NCI-H446 (cell line): ENCODE results near the gene TBCD.

ENCODE experiments used
- DNase-seq, 2 experiments: peaks; one replicate each; lab custom pipeline; 2025; lab: John Stamatoyannopoulos, UW

TBCD gene

DNA sequence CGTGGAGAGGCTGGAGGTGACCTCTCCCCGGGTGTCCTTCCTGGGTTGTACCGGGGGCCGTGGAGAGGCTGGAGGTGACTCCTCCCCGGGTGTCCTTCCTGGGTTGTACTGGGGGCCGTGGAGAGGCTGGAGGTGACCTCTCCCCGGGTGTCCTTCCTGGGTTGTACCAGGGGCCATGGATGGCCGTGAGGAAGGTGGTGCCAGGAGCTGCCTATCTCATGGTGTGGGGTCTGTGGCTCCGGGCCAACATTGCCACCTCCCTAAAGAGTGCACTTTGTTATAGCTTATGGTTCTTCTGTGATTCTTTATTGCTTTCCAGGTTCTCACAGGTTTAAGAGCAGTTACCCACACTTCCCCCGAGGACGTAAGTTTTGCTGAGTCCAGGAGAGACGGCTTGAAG lies 174.2 kb downstream of the TBCD start:
- no peak for DNase-seq

DNA sequence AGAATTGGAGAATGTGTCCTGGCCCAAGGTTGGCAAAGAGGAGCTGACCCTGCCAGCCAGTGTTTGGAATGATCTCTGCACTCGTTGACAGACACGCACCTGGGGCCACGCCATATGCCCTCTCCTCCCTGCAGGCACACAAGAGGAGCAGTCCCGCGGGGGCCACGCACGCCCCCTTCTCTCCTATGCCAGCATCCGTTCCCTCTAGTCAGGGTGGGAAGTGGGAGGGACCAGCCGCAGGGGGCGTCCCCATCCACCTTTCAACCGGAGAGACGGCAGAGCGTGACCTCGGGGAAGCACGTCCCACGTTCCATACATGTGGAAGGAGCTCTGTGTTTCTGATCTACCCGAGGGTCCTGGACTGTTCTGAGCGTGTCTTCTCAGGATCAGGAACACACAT lies 174.9 kb downstream of the TBCD start:
- DNase-seq, result no peak

DNA sequence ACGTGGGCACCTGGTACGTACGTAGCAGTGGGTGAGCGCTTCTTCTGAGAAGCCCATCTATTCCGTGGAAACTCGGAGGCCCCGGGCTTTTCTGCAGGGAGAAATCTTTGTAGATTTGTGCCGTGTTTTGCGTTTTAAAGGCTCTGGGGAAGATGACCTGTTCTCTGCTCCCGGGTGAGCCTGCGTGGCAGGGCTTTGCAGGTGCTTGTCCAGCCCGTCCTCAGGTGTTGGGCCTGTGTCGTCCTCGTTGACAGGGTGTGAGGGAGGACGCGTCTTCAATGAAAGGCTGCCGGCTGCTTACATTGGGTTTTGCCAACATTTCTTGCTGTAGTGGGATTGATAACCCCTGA lies 175.4 kb downstream of the TBCD start:
- no peak for DNase-seq

DNA sequence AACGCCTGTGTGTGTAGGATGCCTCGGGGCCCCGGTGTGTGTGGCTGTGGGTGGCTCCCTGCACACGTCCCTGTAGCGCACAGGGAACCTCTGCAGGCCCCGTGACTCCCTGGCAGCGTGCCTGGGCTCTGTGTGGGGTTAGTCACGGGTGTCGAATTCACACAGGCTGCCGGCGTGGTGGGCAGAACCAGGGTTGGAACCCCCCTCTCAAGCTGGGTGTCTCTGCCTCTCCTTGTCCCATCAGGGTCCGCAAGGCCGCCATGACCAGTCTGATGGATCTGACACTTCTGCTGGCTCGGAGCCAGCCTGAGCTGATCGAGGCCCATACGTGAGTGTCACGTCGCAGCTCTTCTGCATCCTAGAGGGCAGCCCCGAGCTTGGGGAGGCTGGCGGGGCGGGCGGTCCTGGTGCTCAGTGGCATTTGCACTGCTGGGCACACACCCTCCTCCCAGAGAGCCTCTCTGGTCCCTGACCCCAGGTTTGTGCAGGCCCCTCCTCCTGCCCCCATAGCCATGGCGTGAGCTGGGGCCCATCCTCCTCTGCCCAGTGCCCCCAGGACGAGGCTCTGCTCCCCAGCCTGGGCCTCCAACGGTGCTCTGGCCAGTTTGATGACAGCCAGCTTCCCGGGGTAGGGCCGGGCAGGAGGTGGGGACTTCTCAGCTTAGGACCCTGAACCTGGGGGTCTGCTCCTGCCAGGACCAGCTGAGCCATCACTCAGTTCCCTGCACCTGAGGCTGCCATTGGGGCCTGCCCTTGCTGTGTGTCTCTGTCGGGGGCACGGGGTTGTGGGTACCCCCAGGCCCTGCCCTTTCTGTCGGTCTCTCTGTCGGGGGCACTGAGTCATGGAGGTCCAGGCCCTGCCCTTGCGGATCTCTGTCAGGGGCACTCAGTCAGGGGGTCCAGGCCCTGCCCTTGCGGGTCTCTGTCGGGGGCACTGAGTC lies 176.1 kb downstream of the TBCD start:
- DNase-seq, result no peak

DNA sequence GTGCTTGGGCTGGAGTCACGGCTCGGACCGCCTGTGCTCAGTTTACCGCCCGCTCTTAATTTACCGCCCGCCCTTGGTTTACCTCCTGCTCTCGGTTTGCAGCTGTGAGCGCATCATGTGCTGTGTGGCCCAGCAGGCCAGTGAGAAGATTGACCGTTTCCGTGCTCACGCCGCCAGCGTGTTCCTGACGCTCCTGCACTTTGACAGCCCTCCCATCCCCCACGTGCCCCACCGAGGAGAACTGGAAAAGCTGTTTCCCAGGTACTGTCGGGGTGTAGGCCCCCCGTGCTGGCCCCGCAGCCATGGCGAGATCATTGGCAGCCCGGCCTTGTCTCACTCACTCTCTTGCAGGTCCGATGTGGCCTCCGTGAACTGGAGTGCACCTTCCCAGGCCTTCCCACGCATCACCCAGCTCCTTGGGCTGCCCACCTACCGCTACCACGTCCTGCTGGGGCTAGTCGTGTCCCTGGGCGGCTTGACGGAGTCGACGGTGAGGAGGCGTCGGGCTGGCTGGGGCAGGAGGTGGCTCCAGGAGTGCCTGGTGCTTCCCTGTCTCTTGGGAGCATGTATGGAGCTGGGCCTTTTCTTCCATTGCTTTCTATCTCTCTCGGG lies 177.3 kb downstream of the TBCD start:
- DNase-seq, result no peak

DNA sequence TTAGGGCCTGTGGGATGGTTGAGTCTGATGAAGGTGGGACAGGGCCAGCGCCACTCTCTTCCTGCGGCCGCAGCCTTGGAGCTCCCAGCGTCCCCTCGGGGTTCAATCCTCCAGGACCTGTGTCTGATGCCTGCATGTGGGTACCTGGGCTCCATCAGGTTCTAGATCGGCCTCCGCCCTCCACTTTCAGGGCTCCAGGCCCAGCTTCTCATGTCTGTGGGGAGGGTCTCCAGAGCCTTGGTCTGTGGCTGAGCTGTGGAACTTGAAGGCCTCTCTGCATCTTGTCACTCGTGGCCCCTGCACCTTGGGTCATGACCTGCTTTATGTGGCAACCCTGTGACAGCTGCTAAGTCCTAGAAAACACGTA lies 177.8 kb downstream of the TBCD start:
- no peak for DNase-seq

DNA sequence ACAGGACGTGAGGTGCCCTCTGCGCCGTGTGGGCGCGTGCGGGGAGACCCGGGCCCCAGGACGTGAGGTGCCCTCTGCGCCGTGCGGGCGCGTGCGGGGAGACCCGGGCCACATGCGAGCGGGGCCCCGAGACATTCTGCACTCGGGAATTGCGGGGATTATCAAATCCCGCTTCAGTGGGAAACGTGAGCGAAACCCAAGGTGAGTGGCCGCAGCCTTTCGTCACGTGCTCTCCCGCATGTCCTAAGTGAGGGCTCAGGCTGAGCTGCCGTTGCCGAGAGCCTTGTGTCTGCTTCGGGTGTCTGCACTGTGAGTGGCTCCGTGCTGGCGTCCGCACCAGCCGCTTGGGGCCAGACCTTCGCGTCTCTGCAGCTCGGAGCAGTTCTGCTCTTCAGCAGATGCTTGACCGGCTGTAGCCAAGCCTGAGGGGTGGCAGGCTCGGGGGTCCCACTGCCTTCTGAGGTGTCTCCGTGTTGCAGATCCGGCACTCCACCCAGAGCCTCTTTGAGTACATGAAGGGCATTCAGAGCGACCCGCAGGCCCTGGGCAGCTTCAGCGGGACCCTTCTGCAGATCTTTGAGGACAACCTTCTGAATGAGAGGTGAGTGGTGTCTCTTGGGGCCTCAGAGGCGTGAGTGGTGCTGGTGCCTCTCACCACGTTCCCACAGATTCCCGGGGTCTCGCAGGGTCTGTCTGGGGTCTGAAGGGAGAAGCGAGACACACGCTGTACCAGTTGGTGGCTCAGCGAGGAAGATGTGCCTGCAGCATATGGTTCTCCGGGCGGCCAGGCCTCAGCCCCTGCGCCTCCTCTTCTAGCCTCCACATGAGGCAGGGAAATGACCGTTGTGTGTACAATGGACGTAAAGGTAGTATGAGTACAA lies 178.4 kb downstream of the TBCD start:
- no peak for DNase-seq

DNA sequence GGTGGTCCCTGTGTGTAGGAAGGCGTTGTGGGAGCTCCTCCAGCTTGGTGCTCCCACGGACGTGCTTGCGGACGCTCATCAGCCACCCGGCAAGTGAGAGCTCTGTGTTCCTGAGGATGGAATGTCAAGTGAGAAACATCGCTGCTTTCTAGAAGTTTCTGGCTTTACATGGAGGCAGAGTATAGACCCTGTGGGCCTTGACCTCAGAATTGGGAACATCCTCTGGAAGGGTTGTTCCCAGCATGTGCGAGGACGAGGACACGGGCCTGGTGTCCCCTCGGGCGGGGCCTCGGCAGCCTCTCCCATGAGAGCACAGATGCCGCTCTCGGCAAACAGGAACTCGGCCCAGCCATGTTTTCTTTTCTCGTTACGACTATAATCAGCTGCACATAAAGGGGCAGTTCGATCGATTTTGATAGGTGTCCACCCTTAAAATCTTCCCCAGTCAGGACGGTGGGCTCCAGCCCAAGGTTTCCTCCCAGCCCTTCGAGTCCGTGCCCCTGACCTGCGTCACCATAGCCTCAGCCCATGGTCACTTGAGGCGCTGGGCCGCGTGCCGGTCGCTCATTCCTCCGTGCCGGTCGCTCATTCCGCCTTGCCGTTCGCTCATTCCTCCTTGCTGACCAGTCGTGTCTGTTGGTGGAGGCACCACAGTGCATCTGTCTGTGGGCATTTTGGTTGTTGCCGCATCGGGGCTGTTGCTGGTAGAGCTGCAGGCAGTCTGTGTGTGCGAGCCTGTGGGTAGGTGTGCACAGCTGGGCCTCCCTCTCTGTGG lies 179.2 kb downstream of the TBCD start:
- DNase-seq, result no peak

DNA sequence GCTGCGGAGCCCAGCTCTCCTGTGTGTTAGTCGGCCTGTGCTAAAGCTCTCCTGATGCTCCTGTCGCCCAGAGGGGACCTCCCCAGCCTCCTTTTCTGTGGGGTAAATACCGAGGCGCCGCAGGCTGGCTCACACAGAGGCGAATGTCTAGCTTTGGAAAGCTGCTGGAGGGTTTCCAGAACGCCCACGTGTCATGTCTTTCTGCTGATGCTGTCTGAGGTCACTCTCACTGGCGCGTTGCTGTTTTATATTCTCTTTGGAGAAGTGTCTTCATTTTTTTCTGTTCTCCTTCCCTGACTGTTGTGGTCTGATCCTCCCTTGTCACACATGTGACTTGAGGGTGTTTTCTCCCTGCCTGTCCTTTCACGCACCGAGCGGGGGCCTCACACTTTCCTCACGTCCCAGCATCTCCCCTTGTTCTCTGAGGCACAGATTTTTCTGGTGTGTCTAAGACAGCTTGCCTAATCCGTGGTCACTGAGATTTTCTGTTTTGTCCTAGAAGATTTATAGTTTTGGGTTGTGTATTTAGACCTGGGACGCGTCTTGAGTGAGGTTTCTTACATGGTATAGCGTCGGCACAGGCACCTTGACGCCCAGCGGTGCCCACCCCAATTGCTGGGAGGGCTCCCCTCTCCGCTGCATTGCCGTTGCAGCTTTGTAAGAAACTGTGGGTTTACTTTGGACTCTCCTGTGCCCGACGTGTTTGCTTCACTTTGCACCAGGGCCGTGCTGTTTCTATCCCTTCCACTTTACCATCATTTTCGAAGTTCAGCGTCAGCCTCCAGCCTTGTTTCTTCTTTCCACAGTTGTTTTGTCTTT lies 180.0 kb downstream of the TBCD start:
- no peak for DNase-seq

DNA sequence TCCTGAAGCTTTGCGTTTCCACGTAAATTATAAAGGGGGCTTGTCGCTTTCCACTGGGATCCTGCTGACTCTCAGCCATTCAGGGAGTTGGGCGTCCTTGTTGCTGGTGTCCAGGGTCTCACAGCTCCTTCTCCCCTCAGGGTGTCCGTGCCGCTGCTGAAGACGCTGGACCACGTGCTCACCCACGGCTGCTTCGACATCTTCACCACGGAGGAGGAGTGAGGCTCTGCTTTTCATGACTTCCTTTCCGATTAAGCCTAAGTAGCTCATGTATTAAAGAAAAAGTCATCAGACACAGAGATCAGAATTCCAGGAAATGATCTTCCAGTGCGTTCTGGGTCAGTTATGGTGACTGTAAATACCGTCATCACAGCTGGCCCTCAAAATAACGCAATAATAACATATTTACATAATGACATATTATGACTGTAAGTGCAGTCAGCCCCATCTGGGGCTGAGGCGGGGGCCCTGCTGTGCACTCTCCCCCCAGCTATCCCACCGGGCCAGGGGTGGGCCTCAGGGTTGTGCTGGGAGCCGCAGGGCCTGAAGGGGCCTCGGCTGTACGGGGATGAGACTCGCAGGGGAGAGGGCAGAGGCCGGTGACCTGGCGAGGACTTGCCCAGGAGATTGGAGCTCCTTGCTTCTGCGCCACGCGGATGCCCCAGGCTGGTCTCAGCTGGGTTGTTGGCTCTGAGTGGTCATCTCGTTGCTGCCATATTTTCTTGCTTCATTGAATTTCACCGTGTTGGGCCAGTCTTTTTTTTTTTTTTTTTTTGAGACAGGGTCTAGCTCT lies 180.8 kb downstream of the TBCD start:
- DNase-seq, result no peak

DNA sequence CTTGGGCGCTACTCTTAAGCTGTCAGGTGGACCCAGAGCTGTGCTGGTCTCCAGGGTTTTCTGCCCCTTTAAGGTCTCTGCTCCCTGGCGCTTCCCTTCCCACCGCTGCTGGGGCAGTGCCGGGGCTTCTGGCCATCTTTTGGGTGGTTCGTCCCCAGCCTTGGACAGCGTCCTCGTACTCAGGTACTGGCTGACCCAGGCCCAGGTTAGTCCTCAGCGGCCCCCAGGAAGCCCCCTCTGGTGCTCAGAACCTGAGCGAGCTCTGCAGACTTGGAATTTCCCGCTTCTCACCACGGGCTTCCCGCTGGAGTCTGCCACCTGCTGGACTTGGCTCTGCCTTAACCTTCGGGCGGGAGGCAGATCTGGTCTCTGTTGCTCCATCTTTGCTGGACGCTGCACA lies 182.0 kb downstream of the TBCD start:
- no peak for DNase-seq

DNA sequence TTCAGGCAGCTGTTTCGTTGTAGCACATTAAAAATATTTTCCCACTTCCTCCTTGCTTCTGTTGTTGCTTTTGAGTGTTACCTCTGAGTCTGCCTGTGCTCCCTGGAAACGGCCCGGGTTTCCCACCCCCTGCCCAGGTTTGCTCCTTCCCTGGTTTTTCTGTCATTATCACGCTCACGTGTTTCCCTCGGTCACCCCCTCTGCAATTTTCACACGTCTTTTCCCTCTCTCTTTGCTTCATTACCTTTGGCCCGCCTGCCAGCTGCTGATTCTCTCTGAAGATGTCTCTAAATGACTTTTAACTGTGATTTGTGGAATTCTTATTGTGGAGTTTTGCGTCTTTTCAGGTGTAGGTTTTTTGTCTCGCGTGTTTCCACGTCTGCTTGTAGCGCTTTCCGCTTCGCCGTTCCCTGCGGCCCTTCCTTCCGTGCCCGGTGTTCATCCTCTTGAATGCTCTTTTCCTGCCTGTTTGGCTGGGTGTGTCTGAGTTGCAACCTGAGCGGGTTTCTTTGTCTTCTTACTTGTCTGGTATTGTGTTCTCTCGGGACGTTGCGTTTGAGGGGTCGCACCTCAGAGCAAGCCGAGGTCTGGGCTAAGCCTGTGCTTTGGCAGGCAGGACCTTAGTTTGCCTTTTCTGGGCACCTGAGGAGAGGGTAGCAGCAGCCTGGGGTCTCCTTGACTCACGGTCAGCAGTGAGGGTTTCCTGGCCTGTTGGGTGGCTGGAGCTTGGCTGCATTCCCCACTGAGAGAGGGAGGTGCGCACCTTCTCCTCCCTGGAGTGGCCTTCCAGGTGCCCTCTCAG lies 184.3 kb downstream of the TBCD start:
- no peak for DNase-seq

DNA sequence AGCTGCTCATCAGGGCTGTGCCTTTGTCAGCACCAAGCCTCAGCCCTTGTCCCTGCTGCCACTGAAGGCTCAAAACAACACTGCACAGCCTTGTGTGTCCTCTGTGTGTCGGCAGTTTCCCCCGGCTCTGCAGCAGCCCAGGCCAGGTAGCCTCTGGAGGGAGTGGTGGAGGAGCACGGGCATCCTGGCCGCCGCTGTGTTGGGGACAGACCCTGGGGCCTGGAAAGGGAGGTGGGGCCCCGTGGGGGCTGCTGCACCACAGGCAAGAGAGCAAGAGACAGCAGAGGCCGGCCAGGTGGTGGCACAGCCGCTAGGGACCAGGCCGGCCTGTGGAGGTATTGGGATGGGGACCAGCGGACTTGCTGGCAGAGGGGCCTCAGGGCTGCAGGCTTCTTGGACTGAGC lies 184.9 kb downstream of the TBCD start:
- no peak for DNase-seq

DNA sequence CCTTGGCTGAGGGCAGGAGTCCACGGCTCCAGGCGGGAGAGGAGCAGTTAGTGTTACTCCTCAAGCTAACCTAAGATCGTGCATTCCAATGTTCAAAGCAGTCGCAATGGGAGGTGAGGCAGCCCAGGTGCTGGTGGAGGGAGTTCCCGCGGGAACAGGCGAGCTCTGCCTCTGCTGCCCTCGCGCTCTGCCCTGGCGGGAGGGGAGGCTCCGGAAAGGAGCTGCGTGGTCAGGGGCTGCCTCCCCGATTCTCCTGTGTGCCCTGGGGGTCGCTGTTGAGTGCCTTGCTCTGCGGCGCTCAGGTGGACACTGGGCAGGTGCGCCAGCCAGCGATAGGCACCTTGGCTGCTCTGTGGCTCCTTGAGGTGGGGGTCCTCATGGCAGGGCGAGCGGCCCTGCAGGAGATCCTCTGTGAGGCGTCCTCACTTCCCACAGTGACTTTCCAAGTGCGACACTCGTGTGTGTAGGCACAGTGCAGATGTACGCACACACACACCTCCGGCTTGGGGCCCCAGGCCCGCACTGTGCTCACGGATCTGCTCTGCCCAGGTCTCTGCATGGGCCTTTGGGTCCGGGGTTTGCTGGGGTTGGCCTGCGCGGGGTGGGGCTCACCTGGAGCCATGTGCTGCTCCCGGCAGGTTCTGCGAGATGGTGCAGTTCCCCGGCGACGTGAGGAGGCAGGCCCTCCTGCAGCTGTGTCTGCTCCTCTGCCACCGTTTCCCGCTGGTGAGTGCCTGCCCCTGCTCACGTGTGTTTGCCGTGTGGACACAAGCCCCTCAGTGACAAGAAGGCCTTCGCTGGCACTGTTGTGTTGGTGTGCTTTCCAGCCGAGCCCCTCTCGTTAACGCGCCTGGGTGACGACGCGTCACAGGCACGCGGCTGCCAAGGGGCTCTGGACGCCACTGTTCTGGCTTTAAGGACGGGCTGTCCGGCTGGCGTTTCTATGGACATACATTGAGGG lies 185.8 kb downstream of the TBCD start:
- DNase-seq, result no peak

DNA sequence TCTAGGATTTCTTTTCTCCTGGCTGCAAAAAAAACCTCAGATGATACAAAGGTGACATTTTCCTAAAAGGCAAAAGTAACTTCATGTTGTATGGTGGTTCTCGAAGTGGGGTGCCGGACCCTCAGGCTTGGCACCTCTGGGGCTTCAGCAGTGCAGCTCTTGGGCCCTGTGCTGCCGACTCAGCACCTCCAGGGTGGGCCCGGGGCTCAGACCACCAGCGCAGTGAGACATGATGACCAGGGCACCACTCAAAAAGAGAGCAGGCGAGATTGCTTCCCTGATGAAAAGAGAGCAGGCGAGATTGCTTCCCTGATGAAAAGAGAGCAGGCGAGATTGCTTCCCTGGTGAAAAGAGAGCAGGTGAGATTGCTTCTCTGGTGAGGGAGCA lies 186.6 kb downstream of the TBCD start:
- no peak for DNase-seq

DNA sequence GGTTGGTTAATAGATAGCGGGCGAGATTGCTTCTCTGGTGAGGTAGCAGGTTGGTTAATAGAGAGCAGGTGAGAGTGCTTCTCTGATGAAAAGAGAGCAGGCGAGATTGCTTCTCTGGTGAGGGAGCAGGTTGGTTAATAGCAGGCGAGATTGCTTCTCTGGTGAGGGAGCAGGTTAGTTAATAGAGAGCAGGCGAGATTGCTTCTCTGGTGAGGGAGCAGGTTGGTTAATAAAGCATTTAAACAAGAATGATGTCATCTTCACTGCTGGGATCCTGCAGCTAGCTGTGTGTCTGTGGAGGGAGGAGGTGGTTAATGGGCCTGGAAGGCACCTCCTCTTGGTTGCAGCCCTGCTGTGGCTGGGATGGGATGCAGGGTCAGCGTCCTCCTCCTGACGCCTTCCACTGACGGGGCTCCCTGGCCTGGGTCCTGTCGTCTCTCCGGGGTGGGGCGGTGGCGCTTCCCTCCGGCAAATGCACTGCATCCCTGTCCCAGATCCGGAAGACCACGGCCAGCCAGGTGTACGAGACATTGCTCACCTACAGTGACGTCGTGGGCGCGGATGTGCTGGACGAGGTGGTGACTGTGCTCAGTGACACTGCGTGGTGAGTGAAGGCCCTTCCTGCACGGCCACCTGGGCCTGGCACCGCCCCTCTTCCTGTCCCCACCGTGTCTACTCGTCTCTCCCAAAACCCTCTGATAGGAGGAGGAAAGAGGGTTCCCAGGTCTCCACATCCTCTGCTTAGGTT lies 187.2 kb downstream of the TBCD start:
- no peak for DNase-seq

DNA sequence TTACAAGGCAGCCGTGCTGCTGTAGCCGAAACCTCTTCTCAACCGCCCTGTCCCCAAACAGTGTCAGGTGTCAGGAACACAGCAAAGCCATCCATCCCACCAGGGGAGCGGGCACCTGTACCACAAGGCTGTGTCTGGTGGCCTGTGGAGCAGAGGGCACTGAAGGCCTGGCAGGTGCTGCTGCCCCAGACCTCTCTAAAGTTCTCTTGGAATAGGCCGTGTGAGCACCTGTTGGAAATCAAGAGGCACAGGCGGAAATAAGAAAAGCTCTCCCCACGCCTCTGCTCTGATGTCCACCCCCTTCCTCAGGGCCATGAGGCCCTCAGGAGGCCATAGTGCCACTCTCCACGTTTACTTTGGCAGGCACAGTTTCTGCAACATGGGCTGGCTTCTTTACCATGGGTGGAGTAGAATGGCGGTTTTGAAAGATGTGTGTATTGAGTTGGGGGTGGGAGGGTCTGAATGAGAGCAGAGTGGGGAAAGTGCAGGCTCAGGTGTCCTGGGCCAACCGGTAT lies 187.8 kb downstream of the TBCD start:
- DNase-seq, result no peak
